Transverse colon (tissue), 3 donors: ENCODE measurements around the gene NT5DC2.

ENCODE experiments used
- POLR2A ChIP-seq: fragments of 450-650 bp; IDR thresholded peaks from one replicate; pipeline ENCODE4 v1.6.1; 2016; ENCODE audit warnings: antibody characterized with exemption, mild to moderate bottlenecking, moderate library complexity
- POLR2AphosphoS5 ChIP-seq, 3 donors: sonication (generic); formaldehyde crosslinking; IDR thresholded peaks; one replicate each; pipeline ENCODE4 v1.6.1; 2016; ENCODE audit warnings: antibody characterized with exemption in 3 of 3

DNA sequence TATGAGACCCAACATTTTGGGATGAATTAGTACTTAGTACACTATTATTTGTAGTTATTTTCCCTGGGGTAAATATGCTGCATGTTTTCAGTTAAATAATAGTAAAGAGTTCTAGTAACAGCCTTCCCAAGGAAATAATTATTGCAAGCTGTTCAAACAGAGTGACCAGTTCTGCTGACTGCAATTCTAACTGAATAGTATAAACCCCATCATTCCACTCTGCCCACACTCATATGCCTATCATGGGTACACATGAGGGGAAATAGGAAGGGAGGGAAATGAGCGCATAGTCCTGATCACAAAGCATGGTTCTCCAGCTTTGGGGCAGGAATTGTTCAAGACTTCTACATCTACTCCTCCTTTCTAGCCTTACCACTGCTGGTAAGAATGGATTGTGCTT is 21.4 kb upstream of the NT5DC2 start:
- TF ChIP-seq POLR2AphosphoS5 (IDR thresholded peaks at IDR 0.05) = no peak
- no peak for TF ChIP-seq POLR2A
